HCT116 (cell line): ENCODE data around the gene PXMP4. TPM values are rescaled to one million over a fixed set of nuclear protein-coding genes. Genes with fewer than 3 reads are reported as not detected.

Experiments
- ATAC-seq: fragments of 200-7000 bp; cut with Tn5 transposase; 2 replicates; pipeline ENCODE4 v1.9.1; 2020; ENCODE audit warnings: mild to moderate bottlenecking, moderate library complexity
- BruUV-seq: library from RNA; stranded (reverse); fragments of 400-500 nt; replicated peaks from 2 replicates; lab custom pipeline; 2021; lab: Mats Ljungman, UMichigan
- CTCF ChIA-PET: fragments of 300-600 bp; sonication (Branson Sonifier 250); formaldehyde crosslinking; loops from one replicate; lab custom pipeline; 2021; ENCODE audit warnings: antibody characterized with exemption; lab: Charles Lee
- POLR2A ChIA-PET: fragments of 300-600, 350-600 bp; sonication (Branson Sonifier 250); formaldehyde crosslinking; loops from one replicate; lab custom pipeline; 2021; ENCODE audit warnings: antibody characterized with exemption; lab: Charles Lee
- RAD21 ChIA-PET, 2 experiments: fragments of 300-600 bp; sonication (Branson Sonifier 250); formaldehyde crosslinking; loops; one replicate each; lab custom pipeline; 2023; ENCODE audit warnings: low total read pairs in 2 of 2; ENCODE audit not compliant: uncharacterized antibody in 2 of 2, unreplicated experiment in 2 of 2, low non-redundant PET in 1 of 2; lab: Charles Lee
- DNase-seq: peaks from one replicate; pipeline ENCODE4 v3.0.0-alpha.2; 2010; ENCODE audit warnings: low read depth, low spot score
- H2AFZ ChIP-seq: fragments of 200-600 bp; shearing (Covaris generic), sonication (generic); 2 replicates; pipeline ENCODE4 v1.6.1; 2017; ENCODE audit warnings: low read depth, mixed run types, mixed read lengths, antibody characterized with exemption, low read length; ENCODE audit not compliant: poor library complexity, severe bottlenecking
- H3K27ac ChIP-seq: 2 replicates; pipeline ENCODE4 v1.5.1; 2012; ENCODE audit warnings: low read depth, low read length
- H3K27me3 ChIP-seq: fragments of 200-600 bp; sonication (generic); 2 replicates; pipeline ENCODE4 v1.6.1; 2016; ENCODE audit warnings: mixed run types, low read length, mixed read lengths; ENCODE audit not compliant: insufficient read depth
- H3K36me3 ChIP-seq, 2 experiments: fragments of 200-500 bp in 1 of 2; fragments of 200-600 bp in 1 of 2; sonication (Bioruptor generic) in 1 of 2; sonication (generic) in 1 of 2; 2 replicates each; pipeline versions ENCODE4 v1.5.1 to v1.6.1; 2014 to 2016; ENCODE audit warnings: low read length in 2 of 2, inconsistent platforms in 1 of 2, mixed read lengths in 1 of 2, mixed run types in 1 of 2; ENCODE audit not compliant: insufficient read depth in 2 of 2, control insufficient read depth in 1 of 2
- H3K4me1 ChIP-seq, 2 experiments: fragments of 200-600 bp in 1 of 2; sonication (generic) in 1 of 2; 2 replicates each; pipeline versions ENCODE4 v1.5.1 to v1.6.1; 2012 to 2017; ENCODE audit warnings: low read length in 2 of 2, inconsistent platforms in 1 of 2, mild to moderate bottlenecking in 1 of 2, mixed read lengths in 1 of 2, mixed run types in 1 of 2, moderate library complexity in 1 of 2; ENCODE audit not compliant: insufficient read depth in 2 of 2, control insufficient read depth in 1 of 2
- H3K4me2 ChIP-seq: fragments of 200-600 bp; sonication (generic); 2 replicates; pipeline ENCODE4 v1.6.1; 2017; ENCODE audit warnings: mixed run types, low read length, mixed read lengths
- H3K4me3 ChIP-seq, 2 experiments: fragments of 200-600 bp in 1 of 2; sonication (generic) in 1 of 2; replicated peaks in 1 of 2; 2 replicates each; pipeline ENCODE4 v1.5.1; 2011 to 2016; ENCODE audit warnings: low read length in 2 of 2, control low read depth in 1 of 2, low read depth in 1 of 2, mild to moderate bottlenecking in 1 of 2, mixed read lengths in 1 of 2, mixed run types in 1 of 2
- H3K79me2 ChIP-seq: fragments of 200-600 bp; sonication (generic); 2 replicates; pipeline ENCODE4 v1.6.1; 2017; ENCODE audit warnings: mild to moderate bottlenecking, mixed run types, low read length, moderate library complexity, mixed read lengths; ENCODE audit not compliant: insufficient read depth
- H3K9ac ChIP-seq: fragments of 200-600 bp; sonication (generic); 2 replicates; pipeline ENCODE4 v1.6.1; 2016; ENCODE audit warnings: low read length, mixed read lengths
- H3K9me2 ChIP-seq: fragments of 200-600 bp; sonication (generic), shearing (Covaris generic); 2 replicates; pipeline ENCODE4 v1.6.1; 2017; ENCODE audit warnings: mixed run types, mild to moderate bottlenecking, moderate library complexity; ENCODE audit not compliant: insufficient read depth
- H3K9me3 ChIP-seq, 2 experiments: fragments of 200-500 bp in 1 of 2; fragments of 200-600 bp in 1 of 2; sonication (Bioruptor generic) in 1 of 2; sonication (generic) in 1 of 2; 2 replicates each; pipeline ENCODE4 v1.6.1; 2014 to 2017; ENCODE audit warnings: low read length in 2 of 2, mixed read lengths in 2 of 2, inconsistent platforms in 1 of 2, low read depth in 1 of 2, mild to moderate bottlenecking in 1 of 2, mixed run types in 1 of 2, moderate library complexity in 1 of 2; ENCODE audit not compliant: control insufficient read depth in 1 of 2, insufficient read depth in 1 of 2
- H4K20me1 ChIP-seq: fragments of 200-600 bp; sonication (generic), shearing (Covaris generic); 2 replicates; pipeline ENCODE4 v1.6.1; 2017; ENCODE audit warnings: mixed run types, mild to moderate bottlenecking, moderate library complexity; ENCODE audit not compliant: insufficient read depth
- CBX3 ChIP-seq: IDR thresholded peaks from 2 replicates; pipeline ENCODE4 v1.6.1; 2012; ENCODE audit warnings: low read depth
- CTCF ChIP-seq, 3 experiments: fragments of 200-600 bp in 1 of 3; sonication (generic) in 1 of 3; IDR thresholded peaks in 2 of 3; conservative IDR thresholded peaks in 1 of 3; 2 replicates each; pipeline ENCODE4 v1.5.1; 2012 to 2017; ENCODE audit warnings: low read depth in 2 of 3, low read length in 2 of 3, antibody characterized with exemption in 1 of 3, borderline replicate concordance in 1 of 3, control low read depth in 1 of 3, mild to moderate bottlenecking in 1 of 3, mixed read lengths in 1 of 3, mixed run types in 1 of 3, moderate library complexity in 1 of 3; ENCODE audit not compliant: insufficient read depth in 1 of 3
- JUND ChIP-seq: IDR thresholded peaks from 2 replicates; pipeline ENCODE4 v1.6.1; 2012
- RAD21 ChIP-seq: IDR thresholded peaks from 2 replicates; pipeline ENCODE4 v1.6.1; 2012; ENCODE audit warnings: low read depth, mild to moderate bottlenecking
- ZFX ChIP-seq: fragments of 450-650 bp; IDR thresholded peaks from 2 replicates; pipeline ENCODE4 v1.6.1; 2017
- ZNF274 ChIP-seq: fragments of 200-500 bp; sonication (Bioruptor generic); IDR thresholded peaks from 2 replicates; pipeline ENCODE4 v1.6.1; 2014; ENCODE audit warnings: mild to moderate bottlenecking, low read depth, low read length, inconsistent platforms
- intact Hi-C: fragments of 100-400 bp; cut with micrococcal nuclease; formaldehyde crosslinking; loops from 2 replicates; pipeline ENCODE4 v1.10.0; 2022
- total RNA-seq: library from RNA; stranded (reverse); gene quantifications from one replicate; pipeline ENCODE4 v1.2.1, GENCODE V29; 2021; ENCODE audit not compliant: unreplicated experiment
- TF ChIP-seq, protein P1 (sequence below): IDR thresholded peaks from 2 replicates; pipeline ENCODE4 v1.6.1; 2011; ENCODE audit warnings: mild to moderate bottlenecking, low read length, moderate library complexity; ENCODE audit not compliant: insufficient replicate concordance; ENCODE audit errors: extremely low read depth
- TF ChIP-seq, protein P2 (sequence below): IDR thresholded peaks from 2 replicates; pipeline ENCODE4 v1.6.1; 2012

PXMP4 gene
- total RNA-seq, 1 experiment from 2014 or later, result 9.6 TPM

GRCh38 chr20:33681728-33682353 is 38.3 kb downstream of the PXMP4 start:
- POLR2A ChIA-PET, result no interaction called here
- Histone ChIP-seq H2AFZ (no peak overlapping the region), H3K4me2 (no peak overlapping the region), H3K9me2 (no peaks in the 10 kb centered on the region), H3K4me3 (no peak overlapping the region), H3K9ac (no peak overlapping the region), H4K20me1 (no peaks in the 10 kb centered on the region), H3K9me3 (no peaks in the 10 kb centered on the region), H3K27ac (no peak overlapping the region), H3K27me3 (no peaks in the 10 kb centered on the region), H3K36me3 (peaks cover 0 to 2% of the 10 kb centered on the region in 2 experiments; a peak in 1 of 4 replicates), H3K4me1 (peaks cover 9 to 23% of the 10 kb centered on the region in 2 experiments), H3K79me2 (peaks cover 32% of the 10 kb centered on the region)
- CTCF ChIA-PET, result no interaction called here
- intact Hi-C loops, result no loop called here
- no TSS peak for BruUV-seq
- DNase-seq (no peak), ATAC-seq (no peak)
- RAD21 ChIA-PET, result no interaction called here
- TF ChIP-seq ZNF274, result no peak
- TF ChIP-seq, all 23 proteins: peak for 0

DNA sequence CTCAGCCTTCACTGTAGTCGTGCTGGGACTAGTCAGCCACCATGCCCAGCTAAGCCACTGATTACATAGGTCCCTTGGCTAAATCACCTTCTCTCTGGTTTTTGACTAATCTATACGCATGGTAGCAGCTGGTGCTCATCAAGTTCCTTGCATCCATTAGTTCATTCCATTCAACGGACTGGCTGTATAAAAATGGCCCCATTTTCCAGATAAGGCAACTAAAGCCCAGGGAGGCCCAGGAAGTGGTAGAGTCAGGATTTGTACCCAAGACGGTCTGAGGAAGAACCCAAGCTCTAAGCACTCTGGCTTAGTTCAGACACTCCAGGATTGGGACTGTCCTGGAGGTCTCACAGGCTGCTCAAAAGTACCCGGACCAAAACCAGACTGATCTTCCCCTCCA is 38.8 kb downstream of the PXMP4 start:
- Histone ChIP-seq H3K4me2 (no peak overlapping the region), H3K4me3 (no peak overlapping the region), H3K27me3 (no peaks in the 10 kb centered on the region), H3K79me2 (peaks cover 32% of the 10 kb centered on the region), H2AFZ (no peak overlapping the region), H3K4me1 (peaks cover 6 to 19% of the 10 kb centered on the region in 2 experiments), H3K9me2 (no peaks in the 10 kb centered on the region), H4K20me1 (no peaks in the 10 kb centered on the region), H3K9ac (no peak overlapping the region), H3K27ac (no peak overlapping the region), H3K9me3 (no peaks in the 10 kb centered on the region), H3K36me3 (peaks cover 0 to 5% of the 10 kb centered on the region in 2 experiments; a peak in 2 of 4 replicates)
- TF ChIP-seq, protein P1, sequence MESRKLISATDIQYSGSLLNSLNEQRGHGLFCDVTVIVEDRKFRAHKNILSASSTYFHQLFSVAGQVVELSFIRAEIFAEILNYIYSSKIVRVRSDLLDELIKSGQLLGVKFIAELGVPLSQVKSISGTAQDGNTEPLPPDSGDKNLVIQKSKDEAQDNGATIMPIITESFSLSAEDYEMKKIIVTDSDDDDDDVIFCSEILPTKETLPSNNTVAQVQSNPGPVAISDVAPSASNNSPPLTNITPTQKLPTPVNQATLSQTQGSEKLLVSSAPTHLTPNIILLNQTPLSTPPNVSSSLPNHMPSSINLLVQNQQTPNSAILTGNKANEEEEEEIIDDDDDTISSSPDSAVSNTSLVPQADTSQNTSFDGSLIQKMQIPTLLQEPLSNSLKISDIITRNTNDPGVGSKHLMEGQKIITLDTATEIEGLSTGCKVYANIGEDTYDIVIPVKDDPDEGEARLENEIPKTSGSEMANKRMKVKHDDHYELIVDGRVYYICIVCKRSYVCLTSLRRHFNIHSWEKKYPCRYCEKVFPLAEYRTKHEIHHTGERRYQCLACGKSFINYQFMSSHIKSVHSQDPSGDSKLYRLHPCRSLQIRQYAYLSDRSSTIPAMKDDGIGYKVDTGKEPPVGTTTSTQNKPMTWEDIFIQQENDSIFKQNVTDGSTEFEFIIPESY, result no peak
- TF ChIP-seq ZFX (no peak), JUND (no peak), RAD21 (no peak), CTCF (IDR thresholded peaks at IDR 0.05 in 2 of 3, conservative IDR thresholded peaks at IDR 0.05 in 1 of 3; ENCODE audit: borderline replicate concordance in 1 of 3, insufficient read depth in 1 of 3, low read depth in 2 of 3, low read length in 2 of 3) (no peak), CBX3 (no peak)
- TF ChIP-seq, protein P2, sequence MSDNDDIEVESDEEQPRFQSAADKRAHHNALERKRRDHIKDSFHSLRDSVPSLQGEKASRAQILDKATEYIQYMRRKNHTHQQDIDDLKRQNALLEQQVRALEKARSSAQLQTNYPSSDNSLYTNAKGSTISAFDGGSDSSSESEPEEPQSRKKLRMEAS, result no peak
- POLR2A ChIA-PET, result no interaction called here
- BruUV-seq, result no TSS peak
- no peak for DNase-seq
- CTCF ChIA-PET, result no interaction called here
- no peak for ATAC-seq
- RAD21 ChIA-PET, result no interaction called here
- intact Hi-C loops, result no loop called here
